Activated B cell treated with CpG ODN at 0.5 μM for 24 hours (primary cell): ENCODE data around the gene LPGAT1. TPM values are rescaled to one million over a fixed set of nuclear protein-coding genes. Genes with fewer than 3 reads are reported as not detected.

Experiments
- ATAC-seq: fragments of 200-7000 bp; cut with Tn5 transposase; one replicate; pipeline ENCODE4 v1.10.0; 2021; ENCODE audit warnings: low read depth, mild to moderate bottlenecking, moderate library complexity
- CTCF ChIA-PET: fragments of 350-600 bp; sonication (Branson Sonifier 250); formaldehyde crosslinking; loops from one replicate; lab custom pipeline; 2021; ENCODE audit warnings: antibody characterized with exemption; lab: Charles Lee
- POLR2A ChIA-PET: fragments of 350-600 bp; sonication (Branson Sonifier 250); formaldehyde crosslinking; loops from one replicate; lab custom pipeline; 2021; ENCODE audit warnings: antibody characterized with exemption; lab: Charles Lee
- DNase-seq: peaks from one replicate; pipeline ENCODE4 v3.0.0; 2022
- H3K27ac Mint-ChIP-seq: one replicate; pipeline ENCODE4 v1.8.0; 2020; ENCODE audit warnings: mixed read lengths
- H3K27me3 Mint-ChIP-seq: one replicate; pipeline ENCODE4 v1.8.0; 2021; ENCODE audit warnings: mixed read lengths
- H3K36me3 Mint-ChIP-seq: one replicate; pipeline ENCODE4 v1.8.0; 2021; ENCODE audit warnings: low read depth, mixed read lengths
- H3K4me1 Mint-ChIP-seq: one replicate; pipeline ENCODE4 v1.8.0; 2021; ENCODE audit warnings: mixed read lengths
- H3K4me3 Mint-ChIP-seq: one replicate; pipeline ENCODE4 v1.8.0; 2020; ENCODE audit warnings: mild to moderate bottlenecking, mixed read lengths
- H3K9me3 Mint-ChIP-seq: one replicate; pipeline ENCODE4 v1.8.0; 2020; ENCODE audit warnings: mixed read lengths
- CTCF ChIP-seq: fragments of 200-600 bp; IDR thresholded peaks from one replicate; pipeline ENCODE4 v1.8.0; 2022; ENCODE audit warnings: antibody characterized with exemption, mild to moderate bottlenecking
- intact Hi-C: fragments of 100-400 bp; cut with micrococcal nuclease; formaldehyde crosslinking; loops from one replicate; pipeline ENCODE4 v1.15.1; 2024
- total RNA-seq: library from RNA; stranded (reverse); gene quantifications from 2 replicates; pipeline ENCODE4 v1.2.3, GENCODE V29; 2022

Gene LPGAT1
- total RNA-seq, 1 donor from 2014 or later = 43.6 TPM

GRCh38 chr1:211822677-211823407 is 7.7 kb downstream of the LPGAT1 start:
- DNase-seq (no peak), ATAC-seq (peak; percentile 47)
- TF ChIP-seq CTCF = no peak
- H3K4me1 Mint-ChIP-seq = peaks cover 43% of the 10 kb centered on the region
- no peaks in the 10 kb centered on the region for H3K27me3 Mint-ChIP-seq
- POLR2A ChIA-PET = no interaction called here
- H3K36me3 Mint-ChIP-seq = peaks cover 53% of the 10 kb centered on the region
- H3K4me3 Mint-ChIP-seq = no peak overlapping the region
- intact Hi-C loops = loop anchor here (10.0 kb wide), 1 partner anchor 308 kb away; no protein-coding TSS in a partner anchor
- CTCF ChIA-PET = no interaction called here
- H3K27ac Mint-ChIP-seq = no peak overlapping the region
- H3K9me3 Mint-ChIP-seq = no peaks in the 10 kb centered on the region

- no peak for TF ChIP-seq CTCF
- ATAC-seq (no peak), DNase-seq (no peak)
- no peaks in the 10 kb centered on the region for H3K27me3 Mint-ChIP-seq
- H3K27ac Mint-ChIP-seq = no peak overlapping the region
- ChIA-PET CTCF (interaction anchor here (1.3 kb wide), 1 partner anchor 12 kb away, joined by 3 read pairs; no protein-coding TSS in a partner anchor), POLR2A (interaction anchor here (0.6 kb wide), 1 partner anchor 13 kb away, joined by 5 read pairs; no protein-coding TSS in a partner anchor)
- H3K4me1 Mint-ChIP-seq = peaks cover 15% of the 10 kb centered on the region
- H3K36me3 Mint-ChIP-seq = peaks cover 46% of the 10 kb centered on the region
- H3K4me3 Mint-ChIP-seq = no peak overlapping the region
- intact Hi-C loops = no loop called here
- H3K9me3 Mint-ChIP-seq = no peaks in the 10 kb centered on the region
These were observed 14.0 kb downstream of the LPGAT1 start for GRCh38 chr1:211816586-211816985.

GRCh38 chr1:211814313-211814712 is 16.2 kb downstream of the LPGAT1 start:
- peaks cover 7% of the 10 kb centered on the region for H3K4me1 Mint-ChIP-seq
- no peak overlapping the region for H3K27ac Mint-ChIP-seq
- no peak for DNase-seq
- ATAC-seq = no peak
- TF ChIP-seq CTCF = no peak
- intact Hi-C loops = no loop called here
- no peaks in the 10 kb centered on the region for H3K27me3 Mint-ChIP-seq
- POLR2A ChIA-PET = interaction anchor here (0.6 kb wide), 1 partner anchor 15 kb away, joined by 3 read pairs; no protein-coding TSS in a partner anchor
- CTCF ChIA-PET = no interaction called here
- H3K36me3 Mint-ChIP-seq = peaks cover 46% of the 10 kb centered on the region
- peaks cover 4% of the 10 kb centered on the region for H3K9me3 Mint-ChIP-seq
- H3K4me3 Mint-ChIP-seq = no peak overlapping the region

- Mint-ChIP-seq H3K4me1 (peaks cover 7% of the 10 kb centered on the region), H3K4me3 (no peak overlapping the region), H3K27ac (no peak overlapping the region)
These were observed 17.0 kb downstream of the LPGAT1 start for GRCh38 chr1:211813590-211813989.

More at GRCh38 chr1:211813590-211813989, 17.0 kb downstream of the LPGAT1 start:
- peaks cover 4% of the 10 kb centered on the region for H3K9me3 Mint-ChIP-seq
- DNase-seq (no peak), ATAC-seq (no peak)
- intact Hi-C loops = no loop called here
- ChIA-PET CTCF (no interaction called here), POLR2A (no interaction called here)
- H3K27me3 Mint-ChIP-seq = no peaks in the 10 kb centered on the region
- no peak for TF ChIP-seq CTCF
- peaks cover 45% of the 10 kb centered on the region for H3K36me3 Mint-ChIP-seq
